Parathyroid adenoma (tissue), 2 donors: ENCODE results near the gene POLR3E.

Source experiments
- H2AFZ ChIP-seq: fragments of 300-600 bp; sonication (generic); one replicate; pipeline ENCODE4 v1.7.0; 2017; ENCODE audit warnings: antibody characterized with exemption, mild to moderate bottlenecking
- H3K27ac ChIP-seq: fragments of 300-600 bp; sonication (generic); one replicate; pipeline ENCODE4 v1.7.0; 2017
- H3K27me3 ChIP-seq: fragments of 300-600 bp; sonication (generic); one replicate; pipeline ENCODE4 v1.7.0; 2017; ENCODE audit warnings: low read length; ENCODE audit not compliant: control insufficient read depth, insufficient read depth
- H3K36me3 ChIP-seq: fragments of 300-600 bp; sonication (generic); one replicate; pipeline ENCODE4 v1.7.0; 2017; ENCODE audit warnings: low read length; ENCODE audit not compliant: control insufficient read depth, insufficient read depth
- H3K4me1 ChIP-seq: fragments of 300-600 bp; sonication (generic); one replicate; pipeline ENCODE4 v1.7.0; 2017; ENCODE audit warnings: control low read depth
- H3K4me2 ChIP-seq: fragments of 300-600 bp; sonication (generic); one replicate; pipeline ENCODE4 v1.7.0; 2017; ENCODE audit warnings: low read length
- H3K4me3 ChIP-seq: fragments of 300-600 bp; sonication (generic); one replicate; pipeline ENCODE4 v1.7.0; 2017; ENCODE audit warnings: low read depth, low read length
- H3K79me2 ChIP-seq: fragments of 300-600 bp; sonication (generic); one replicate; pipeline ENCODE4 v1.7.0; 2017; ENCODE audit warnings: control low read depth
- H3K9ac ChIP-seq: fragments of 300-600 bp; sonication (generic); one replicate; pipeline ENCODE4 v1.7.0; 2017; ENCODE audit warnings: mild to moderate bottlenecking
- H3K9me3 ChIP-seq: fragments of 300-600 bp; sonication (generic); one replicate; pipeline ENCODE4 v1.7.0; 2017; ENCODE audit warnings: low read length; ENCODE audit not compliant: control insufficient read depth
- CTCF ChIP-seq: fragments of 300-600 bp; sonication (generic); IDR thresholded peaks from one replicate; pipeline ENCODE4 v1.7.0; 2017; ENCODE audit warnings: antibody characterized with exemption, mild to moderate bottlenecking
- donor health status: primary hyperparathyroidism.

The POLR3E gene

DNA sequence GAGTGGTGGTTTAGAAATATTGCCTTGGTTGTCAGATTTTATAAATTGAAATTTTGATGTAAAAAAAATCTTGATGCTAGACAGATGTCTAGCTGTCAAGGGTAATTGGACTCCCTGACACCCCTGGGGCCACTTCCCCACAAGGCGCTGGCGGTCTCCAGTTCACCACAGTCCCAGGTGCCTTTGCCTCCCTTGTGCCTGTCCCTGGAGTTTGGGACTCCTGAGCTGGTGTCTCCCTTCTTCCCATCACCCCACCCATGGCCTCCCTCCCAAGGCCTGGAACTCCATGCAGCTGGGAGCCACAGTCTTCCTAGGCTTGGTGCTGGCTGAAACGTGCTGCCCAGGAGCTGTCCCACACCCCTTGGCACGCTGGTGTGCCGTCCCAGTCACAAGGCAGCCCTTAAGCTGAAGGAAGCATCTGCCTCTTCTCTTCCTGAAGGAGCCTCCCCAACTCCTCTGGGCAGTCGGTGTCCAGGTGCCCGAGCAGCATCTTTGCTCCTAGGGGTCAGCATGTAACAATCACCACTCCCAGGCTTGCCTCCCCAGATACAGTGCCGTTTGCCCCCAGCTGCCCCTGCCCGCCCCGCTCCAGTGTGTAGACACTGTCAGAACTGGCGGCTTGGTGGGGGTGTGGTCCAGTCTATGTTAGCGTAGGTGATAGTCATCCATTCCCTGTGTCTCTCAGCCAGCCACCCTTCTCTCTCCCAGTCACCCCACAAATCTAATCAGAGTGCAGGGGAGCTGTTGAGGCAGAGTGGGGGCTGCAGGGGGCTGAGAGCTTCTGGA, 26.2 kb downstream of the POLR3E start:
- H3K27ac ChIP-seq: no peak overlapping the region
- no peaks in the 10 kb centered on the region for H3K36me3 ChIP-seq
- H3K4me3 ChIP-seq: no peak overlapping the region

GRCh38 chr16:22323959-22324786, 27.0 kb downstream of the POLR3E start:
- Histone ChIP-seq H3K4me2 (no peak overlapping the region), H2AFZ (no peak overlapping the region), H3K4me1 (no peaks in the 10 kb centered on the region), H3K9ac (no peak overlapping the region), H3K79me2 (peaks cover 35% of the 10 kb centered on the region), H3K9me3 (no peaks in the 10 kb centered on the region), H3K4me3 (no peak overlapping the region), H3K27ac (no peak overlapping the region), H3K36me3 (no peaks in the 10 kb centered on the region), H3K27me3 (no peaks in the 10 kb centered on the region)
- TF ChIP-seq CTCF: no peak

More for the DNA sequence above, 26.2 kb downstream of the POLR3E start:
- Histone ChIP-seq H3K4me2 (no peak overlapping the region), H3K4me1 (no peaks in the 10 kb centered on the region), H3K9me3 (no peaks in the 10 kb centered on the region), H2AFZ (no peak overlapping the region), H3K27me3 (no peaks in the 10 kb centered on the region), H3K79me2 (peaks cover 35% of the 10 kb centered on the region), H3K9ac (no peak overlapping the region)
- no peak for TF ChIP-seq CTCF

GRCh38 chr16:22324787-22325597, 27.8 kb downstream of the POLR3E start:
- no peaks in the 10 kb centered on the region for H3K9me3 ChIP-seq
- H3K4me1 ChIP-seq: no peaks in the 10 kb centered on the region
- no peak overlapping the region for H3K4me3 ChIP-seq
- H3K36me3 ChIP-seq: no peaks in the 10 kb centered on the region
- no peak overlapping the region for H3K4me2 ChIP-seq
- no peak overlapping the region for H3K9ac ChIP-seq
- TF ChIP-seq CTCF: no peak
- no peak overlapping the region for H2AFZ ChIP-seq
- H3K27ac ChIP-seq: no peak overlapping the region
- no peaks in the 10 kb centered on the region for H3K27me3 ChIP-seq
- H3K79me2 ChIP-seq: peaks cover 35% of the 10 kb centered on the region

DNA sequence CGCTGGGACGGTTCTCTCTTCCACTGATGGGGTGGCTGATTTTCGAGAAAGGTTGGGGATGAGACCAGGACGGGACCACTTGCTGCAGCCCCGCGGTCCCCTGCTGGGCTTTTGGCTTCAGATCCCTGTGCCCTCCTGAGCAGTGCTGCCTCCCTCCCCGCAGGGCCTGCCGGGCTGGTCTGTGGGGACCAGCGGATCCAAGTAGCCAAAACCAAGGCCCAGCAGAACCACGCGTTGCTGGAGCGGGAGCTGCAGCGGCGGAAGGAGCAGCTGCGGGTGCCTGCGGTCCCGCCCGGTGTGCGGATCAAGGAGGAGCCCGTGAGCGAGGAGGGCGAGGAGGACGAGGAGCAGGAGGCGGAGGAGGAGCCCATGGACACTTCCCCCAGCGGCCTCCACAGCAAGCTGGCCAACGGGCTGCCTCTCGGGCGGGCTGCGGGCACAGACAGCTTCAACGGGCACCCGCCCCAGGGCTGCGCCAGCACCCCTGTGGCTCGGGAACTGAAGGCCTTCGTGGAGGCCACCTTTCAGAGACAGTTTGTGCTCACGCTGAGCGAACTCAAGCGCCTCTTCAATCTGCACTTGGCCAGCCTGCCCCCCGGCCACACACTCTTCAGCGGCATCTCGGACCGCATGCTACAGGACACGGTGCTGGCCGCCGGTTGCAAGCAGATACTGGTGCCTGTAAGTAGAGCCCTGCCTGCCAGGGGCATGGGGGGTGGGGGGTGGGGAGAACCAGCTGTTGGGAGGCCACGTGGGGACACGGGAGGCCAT, 28.6 kb downstream of the POLR3E start:
- Histone ChIP-seq H3K27ac (no peak overlapping the region), H3K36me3 (no peaks in the 10 kb centered on the region), H3K27me3 (no peaks in the 10 kb centered on the region), H3K4me1 (no peaks in the 10 kb centered on the region), H3K9ac (no peak overlapping the region), H3K4me3 (no peak overlapping the region), H3K9me3 (no peaks in the 10 kb centered on the region), H3K4me2 (no peak overlapping the region), H2AFZ (no peak overlapping the region), H3K79me2 (peaks cover 35% of the 10 kb centered on the region)
- no peak for TF ChIP-seq CTCF
